DOHH2 (cell line): ENCODE data around the gene HSPA6.
"Not testable (repeated sequence)": the region's sequence is repeated elsewhere in the genome, so short reads cannot be mapped to it uniquely, and the experiment has no call there.

Experiments
- EZH2phosphoT487 ChIP-seq: fragments of 200-600 bp; sonication (generic); IDR thresholded peaks from 2 replicates; pipeline ENCODE4 v1.6.1; 2017; ENCODE audit warnings: borderline replicate concordance, mild to moderate bottlenecking, antibody characterized with exemption, low read length, moderate library complexity, mixed read lengths
- TF ChIP-seq, protein P1 (sequence below): fragments of 200-600 bp; sonication (generic); IDR thresholded peaks from one replicate; pipeline ENCODE4 v1.5.1; 2014; ENCODE audit warnings: antibody characterized with exemption, mild to moderate bottlenecking, low read depth, low read length; ENCODE audit not compliant: poor library complexity, severe bottlenecking

DNA sequence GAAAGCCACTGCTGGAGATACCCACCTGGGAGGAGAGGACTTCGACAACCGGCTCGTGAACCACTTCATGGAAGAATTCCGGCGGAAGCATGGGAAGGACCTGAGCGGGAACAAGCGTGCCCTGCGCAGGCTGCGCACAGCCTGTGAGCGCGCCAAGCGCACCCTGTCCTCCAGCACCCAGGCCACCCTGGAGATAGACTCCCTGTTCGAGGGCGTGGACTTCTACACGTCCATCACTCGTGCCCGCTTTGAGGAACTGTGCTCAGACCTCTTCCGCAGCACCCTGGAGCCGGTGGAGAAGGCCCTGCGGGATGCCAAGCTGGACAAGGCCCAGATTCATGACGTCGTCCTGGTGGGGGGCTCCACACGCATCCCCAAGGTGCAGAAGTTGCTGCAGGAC lies 981 bp downstream of the HSPA6 start:
- TF ChIP-seq, protein P1, sequence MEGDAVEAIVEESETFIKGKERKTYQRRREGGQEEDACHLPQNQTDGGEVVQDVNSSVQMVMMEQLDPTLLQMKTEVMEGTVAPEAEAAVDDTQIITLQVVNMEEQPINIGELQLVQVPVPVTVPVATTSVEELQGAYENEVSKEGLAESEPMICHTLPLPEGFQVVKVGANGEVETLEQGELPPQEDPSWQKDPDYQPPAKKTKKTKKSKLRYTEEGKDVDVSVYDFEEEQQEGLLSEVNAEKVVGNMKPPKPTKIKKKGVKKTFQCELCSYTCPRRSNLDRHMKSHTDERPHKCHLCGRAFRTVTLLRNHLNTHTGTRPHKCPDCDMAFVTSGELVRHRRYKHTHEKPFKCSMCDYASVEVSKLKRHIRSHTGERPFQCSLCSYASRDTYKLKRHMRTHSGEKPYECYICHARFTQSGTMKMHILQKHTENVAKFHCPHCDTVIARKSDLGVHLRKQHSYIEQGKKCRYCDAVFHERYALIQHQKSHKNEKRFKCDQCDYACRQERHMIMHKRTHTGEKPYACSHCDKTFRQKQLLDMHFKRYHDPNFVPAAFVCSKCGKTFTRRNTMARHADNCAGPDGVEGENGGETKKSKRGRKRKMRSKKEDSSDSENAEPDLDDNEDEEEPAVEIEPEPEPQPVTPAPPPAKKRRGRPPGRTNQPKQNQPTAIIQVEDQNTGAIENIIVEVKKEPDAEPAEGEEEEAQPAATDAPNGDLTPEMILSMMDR, result not testable (repeated sequence)
- not testable (repeated sequence) for TF ChIP-seq EZH2phosphoT487
